ENCODE measurements around the gene PBLD. TPM values are rescaled to one million over a fixed set of nuclear protein-coding genes. Genes with fewer than 3 reads are reported as not detected.

The PBLD gene
- total RNA-seq: 2.0 and 4.7 TPM in 2 replicates

- Mint-ChIP-seq H3K9me3 (no peaks in the 10 kb centered on the region), H3K27me3 (no peaks in the 10 kb centered on the region), H3K4me3 (peak within 1 kb of the TSS; percentile 99), H3K4me1 (peaks cover 73% of the 10 kb centered on the region), H3K27ac (peak within 1 kb of the TSS; percentile 99), H3K36me3 (ENCODE audit: low read depth) (peaks cover 37% of the 10 kb centered on the region)
- ATAC-seq (ENCODE audit: low read depth): peak; percentile 6
- TF ChIP-seq CTCF (IDR thresholded peaks at IDR 0.05): no peak
- intact Hi-C loops (cut with micrococcal nuclease): loop anchor here (1.0 to 5.0 kb wide), 7 partner anchors 11 to 792 kb away; partner anchors contain the start of genes CCAR1, DDX21, SRGN and VPS26A
- ChIA-PET POLR2A (interaction anchor here (0.5 to 2.7 kb wide), 45 partner anchors 9 to 1838 kb away, joined by 3 to 32 read pairs (median 5); partner anchors contain the start of genes CCAR1, DDX50, DNA2 and RUFY2), CTCF (interaction anchor here (0.9 to 2.4 kb wide), 4 partner anchors 14 to 120 kb away, joined by 3 to 6 read pairs (median 4); no protein-coding TSS in a partner anchor)
- DNase-seq: peak; percentile 60
Measured at GRCh38 chr10:68332259-68333057, at the start of gene PBLD. TSS of gene PBLD (minus strand) at chr10:68332928. CDS start at chr10:68306844, 26,084 bp downstream.

- TF ChIP-seq CTCF (IDR thresholded peaks at IDR 0.05): no peak
- intact Hi-C loops (cut with micrococcal nuclease): no loop called here
- no peaks in the 10 kb centered on the region for H3K27me3 Mint-ChIP-seq
- no peak overlapping the region for H3K4me3 Mint-ChIP-seq
- ChIA-PET POLR2A (no interaction called here), CTCF (no interaction called here)
- ATAC-seq (ENCODE audit: low read depth) (no peak), DNase-seq (no peak)
- H3K36me3 Mint-ChIP-seq (ENCODE audit: low read depth): peaks cover 58% of the 10 kb centered on the region
- no peaks in the 10 kb centered on the region for H3K4me1 Mint-ChIP-seq
- no peak overlapping the region for H3K27ac Mint-ChIP-seq
- peaks cover 9% of the 10 kb centered on the region for H3K9me3 Mint-ChIP-seq
Measured at GRCh38 chr10:68371604-68372003, 38.9 kb upstream of the PBLD start.

- POLR2A ChIA-PET: no interaction called here
- no peak for DNase-seq
- intact Hi-C loops (cut with micrococcal nuclease): no loop called here
- Mint-ChIP-seq H3K27ac (no peak overlapping the region), H3K36me3 (ENCODE audit: low read depth) (peaks cover 42% of the 10 kb centered on the region), H3K9me3 (peaks cover 5% of the 10 kb centered on the region), H3K4me3 (no peak overlapping the region), H3K27me3 (no peaks in the 10 kb centered on the region), H3K4me1 (peaks cover 5% of the 10 kb centered on the region)
- no peak for TF ChIP-seq CTCF (IDR thresholded peaks at IDR 0.05)
- no peak for ATAC-seq (ENCODE audit: low read depth)
- CTCF ChIA-PET: no interaction called here
Measured at GRCh38 chr10:68367121-68367520, 34.4 kb upstream of the PBLD start.

GRCh38 chr10:68366600-68366999, 33.9 kb upstream of the PBLD start:
- DNase-seq (no peak), ATAC-seq (ENCODE audit: low read depth) (no peak)
- intact Hi-C loops (cut with micrococcal nuclease): no loop called here
- no peak overlapping the region for H3K27ac Mint-ChIP-seq
- H3K4me1 Mint-ChIP-seq: peaks cover 5% of the 10 kb centered on the region
- ChIA-PET CTCF (no interaction called here), POLR2A (no interaction called here)
- peaks cover 42% of the 10 kb centered on the region for H3K36me3 Mint-ChIP-seq (ENCODE audit: low read depth)
- H3K9me3 Mint-ChIP-seq: peaks cover 5% of the 10 kb centered on the region
- TF ChIP-seq CTCF (IDR thresholded peaks at IDR 0.05): no peak
- no peaks in the 10 kb centered on the region for H3K27me3 Mint-ChIP-seq
- no peak overlapping the region for H3K4me3 Mint-ChIP-seq

GRCh38 chr10:68365611-68366010, 32.9 kb upstream of the PBLD start:
- intact Hi-C loops (cut with micrococcal nuclease): no loop called here
- CTCF ChIA-PET: no interaction called here
- DNase-seq (no peak), ATAC-seq (ENCODE audit: low read depth) (no peak)
- Mint-ChIP-seq H3K4me3 (no peak overlapping the region), H3K27ac (no peak overlapping the region), H3K9me3 (peaks cover 3% of the 10 kb centered on the region), H3K4me1 (peaks cover 5% of the 10 kb centered on the region), H3K36me3 (ENCODE audit: low read depth) (peaks cover 41% of the 10 kb centered on the region), H3K27me3 (no peaks in the 10 kb centered on the region)
- TF ChIP-seq CTCF (IDR thresholded peaks at IDR 0.05): no peak
- POLR2A ChIA-PET: no interaction called here
